ENCODE results near the gene IRF2BPL.

- TF ChIP-seq CTCF (conservative IDR thresholded peaks at IDR 0.05) (no peak), ZFX (IDR thresholded peaks at IDR 0.05) (no peak)
These were observed 27.9 kb downstream of the IRF2BPL start for GRCh38 chr14:77000340-77001270.

All from C4-2B (cell line).